Spleen (tissue), 7 donors: ENCODE measurements around the gene EPHA4.

Source experiments
- CTCF ChIP-seq, 11 experiments: fragments of 200-600 bp in 7 of 11; fragments of 450-650 bp in 4 of 11; sonication (generic) in 4 of 11; IDR thresholded peaks in 8 of 11; conservative IDR thresholded peaks in 3 of 11; 1 replicate in 7 of 11; 2 replicates in 4 of 11; pipeline versions ENCODE4 v1.4.0 to v1.8.0; 2016 to 2021; ENCODE audit warnings: antibody characterized with exemption in 11 of 11, inconsistent platforms in 4 of 11, mild to moderate bottlenecking in 1 of 11
- POLR2AphosphoS5 ChIP-seq, 3 donors: sonication (generic); formaldehyde crosslinking; IDR thresholded peaks; one replicate each; pipeline ENCODE4 v1.5.1; 2017; ENCODE audit warnings: antibody characterized with exemption in 3 of 3
- donor health status: DM: no; HTN: no; CAD: no; lungs with moderate emphysema.
- donor health status: DM: no; HTN: no; CAD: no.
- donor health status: DM: no; HTN: no; CAD: no.

- TF ChIP-seq CTCF (IDR thresholded peaks at IDR 0.05 in 8 of 11, conservative IDR thresholded peaks at IDR 0.05 in 3 of 11) (no peak), POLR2AphosphoS5 (IDR thresholded peaks at IDR 0.05) (no peak)
Measured at GRCh38 chr2:221454459-221455105, 117.5 kb downstream of the EPHA4 start.
